K562 (cell line): ENCODE results near the gene EFCAB12. TPM values are rescaled to one million over a fixed set of nuclear protein-coding genes. Genes with fewer than 3 reads are reported as not detected.

ENCODE experiments used
- ATAC-seq: fragments of 200-7000 bp; cut with Tn5 transposase; 3 replicates; pipeline ENCODE4 v1.9.1; 2020; ENCODE audit warnings: moderate library complexity
- BruUV-seq: library from RNA; stranded (reverse); fragments of 400-500 nt; replicated peaks from 2 replicates; lab custom pipeline; 2021; lab: Mats Ljungman, UMichigan
- CTCF ChIA-PET: fragments of 300-600 bp; formaldehyde crosslinking; extraction: SDS; loops from one replicate; lab custom pipeline; 2021; ENCODE audit warnings: low intra/inter-chr PET ratio; lab: Yijun Ruan, JAX
- POLR2A ChIA-PET: fragments of 300-600, 350-650 bp; sonication (Branson Sonifier 250); formaldehyde crosslinking; extraction: SDS; loops from one replicate; lab custom pipeline; 2021; ENCODE audit warnings: antibody characterized with exemption, inconsistent platforms; lab: Yijun Ruan, JAX
- DNase-seq, 4 experiments: peaks; one replicate each; pipeline versions ENCODE4 v3.0.0 to v3.0.0-alpha.2; 2011 to 2018; ENCODE audit warnings: low spot score in 3 of 4, mixed read lengths in 3 of 4; ENCODE audit errors: extremely low read depth in 1 of 4
- FAIRE-seq: peaks from 2 replicates; lab custom pipeline; 2011; peaks lifted over from hg19 to GRCh38; lab: Jason Lieb, UNC
- H2AFZ ChIP-seq: 2 replicates; pipeline ENCODE4 v1.6.0; 2011; ENCODE audit warnings: low read depth, low read length, control low read depth, inconsistent platforms
- H3K27ac ChIP-seq: fragments of 200-600 bp; 3 replicates; pipeline ENCODE4 v1.8.0; 2011; ENCODE audit warnings: low read depth, mild to moderate bottlenecking, control low read depth, inconsistent platforms, low read length, moderate library complexity, mixed read lengths; ENCODE audit errors: extremely low read depth
- H3K27me3 ChIP-seq, 2 experiments: fragments of 300-600 bp in 1 of 2; 2 replicates in 1 of 2; 3 replicates in 1 of 2; pipeline versions ENCODE4 v1.6.0 to v1.8.0; 2011; ENCODE audit warnings: inconsistent platforms in 2 of 2, low read length in 2 of 2, mild to moderate bottlenecking in 1 of 2, mixed read lengths in 1 of 2, moderate library complexity in 1 of 2; ENCODE audit not compliant: control insufficient read depth in 2 of 2, insufficient read depth in 2 of 2
- H3K36me3 ChIP-seq: fragments of 300-600 bp; 3 replicates; pipeline ENCODE4 v1.8.0; 2011; ENCODE audit warnings: mild to moderate bottlenecking, low read length, inconsistent platforms; ENCODE audit not compliant: control insufficient read depth, insufficient read depth
- H3K4me1 ChIP-seq, 2 experiments: fragments of 200-600 bp in 1 of 2; replicated peaks in 1 of 2; 2 replicates in 1 of 2; 3 replicates in 1 of 2; pipeline versions ENCODE4 v1.5.1 to v1.8.0; 2011; ENCODE audit warnings: inconsistent platforms in 2 of 2, low read length in 2 of 2, mild to moderate bottlenecking in 1 of 2, mixed read lengths in 1 of 2, moderate library complexity in 1 of 2; ENCODE audit not compliant: control insufficient read depth in 2 of 2, insufficient read depth in 2 of 2
- H3K4me2 ChIP-seq: 2 replicates; pipeline ENCODE4 v1.6.1; 2011; ENCODE audit warnings: low read length, control low read depth, inconsistent platforms, mixed read lengths; ENCODE audit not compliant: insufficient read depth
- H3K4me3 ChIP-seq: fragments of 200-600 bp; sonication (generic), shearing (Covaris generic); 2 replicates; pipeline ENCODE4 v1.5.1; 2016; ENCODE audit warnings: control low read depth, inconsistent platforms
- H3K79me2 ChIP-seq: fragments of 200-600 bp; 3 replicates; pipeline ENCODE4 v1.8.0; 2011; ENCODE audit warnings: low read length, inconsistent platforms; ENCODE audit not compliant: control insufficient read depth, insufficient read depth
- H3K9ac ChIP-seq, 2 experiments: 2 replicates each; pipeline versions ENCODE4 v1.6.0 to v1.6.1; 2011; ENCODE audit warnings: low read depth in 2 of 2, low read length in 2 of 2, control low read depth in 1 of 2, inconsistent platforms in 1 of 2, mild to moderate bottlenecking in 1 of 2, mixed read lengths in 1 of 2; ENCODE audit not compliant: insufficient read depth in 1 of 2
- H3K9me1 ChIP-seq: one replicate; pipeline ENCODE4 v1.6.0; 2011; ENCODE audit warnings: inconsistent platforms, mild to moderate bottlenecking, low read length, moderate library complexity; ENCODE audit not compliant: control insufficient read depth, insufficient read depth
- H3K9me3 ChIP-seq: replicated peaks from 2 replicates; pipeline ENCODE4 v1.5.1; 2011; ENCODE audit warnings: low read depth, low read length, inconsistent platforms; ENCODE audit not compliant: control insufficient read depth, insufficient read depth
- H4K20me1 ChIP-seq: replicated peaks from 2 replicates; pipeline ENCODE4 v1.6.1; 2011; ENCODE audit warnings: low read length, inconsistent platforms, mixed read lengths; ENCODE audit not compliant: control insufficient read depth, insufficient read depth
- MBD1 ChIP-seq: fragments of 250-450 bp; sonication (Bioruptor Pico); IDR thresholded peaks from 2 replicates; pipeline ENCODE4 v1.8.0; 2022; ENCODE audit warnings: inconsistent platforms
- NELFE ChIP-seq: IDR thresholded peaks from 2 replicates; pipeline ENCODE4 v1.6.1; 2011; ENCODE audit warnings: mild to moderate bottlenecking; ENCODE audit not compliant: insufficient read depth, insufficient read length
- PCBP1 ChIP-seq: fragments of 200-400 bp; formaldehyde crosslinking; IDR thresholded peaks from 2 replicates; pipeline ENCODE4 v1.6.1; 2018; ENCODE audit warnings: mild to moderate bottlenecking, low read depth, low read length; ENCODE audit not compliant: poor library complexity, severe bottlenecking
- SPI1 ChIP-seq: IDR thresholded peaks from 2 replicates; pipeline ENCODE4 v1.6.1; 2011; ENCODE audit warnings: low read depth, low read length, control low read depth, borderline replicate concordance
- WGBS: fragments of 100-300 bp; shearing (Covaris generic); methylation state at CpG from one replicate; pipeline ENCODE4 v1.1.6; 2016; ENCODE audit warnings: low coverage, mixed read lengths; ENCODE audit not compliant: insufficient coverage; ENCODE audit errors: missing lambda C conversion rate; 5-methylcytosine and 5-hydroxymethylcytosine counted together
- in situ Hi-C: fragments of 300-500 bp; cut with MboI; formaldehyde crosslinking; loops from 4 replicates; pipeline ENCODE4 v1.15.0; 2018; ENCODE audit warnings: inconsistent platforms, mixed read lengths
- intact Hi-C: fragments of 100-400 bp; cut with micrococcal nuclease; formaldehyde crosslinking; loops from 2 replicates; pipeline ENCODE4 v1.14.2; 2022
- polyA plus RNA-seq, 8 experiments: library from polyadenylated mRNA; depleted of rRNA in 4 of 8; stranded (reverse) in 5 of 8; unstranded in 3 of 8; fragments of >200 nt; fragmentation: Nextera tagmentation in 2 of 8; fragmentation: Illumina TruSeq in 1 of 8; extraction: Ambion mirVana in 2 of 8; extraction: Trizol in 1 of 8; gene quantifications; 2 replicates each; pipeline versions ENCODE4 v1.2.1 to v1.2.3, GENCODE V29; 2011 to 2014; ENCODE audit warnings: inconsistent platforms in 1 of 8, missing spikeins in 1 of 8
- total RNA-seq, 7 experiments: library from RNA; depleted of rRNA in 6 of 7; stranded (reverse); fragments of >200 nt in 6 of 7; fragmentation: Illumina TruSeq in 2 of 7; extraction: Trizol in 2 of 7; gene quantifications; 2 replicates each; pipeline versions ENCODE4 v1.2.1 to v1.2.3, GENCODE V29; 2011 to 2021; ENCODE audit warnings: low replicate concordance in 1 of 7
- TF ChIP-seq, protein P1 (sequence below): fragments of 150-350 bp; IDR thresholded peaks from 2 replicates; pipeline ENCODE4 v1.6.1; 2014; ENCODE audit warnings: low read depth, mild to moderate bottlenecking, low read length, borderline replicate concordance
- TF ChIP-seq, protein P2 (sequence below): fragments of 250-450 bp; sonication (Bioruptor Pico); IDR thresholded peaks from 2 replicates; pipeline ENCODE4 v1.5.0; 2022; ENCODE audit warnings: mild to moderate bottlenecking

EFCAB12 gene
- total and polyA plus RNA-seq, 9 of the 15 experiments (the other 6 are each of a cell fraction or from before 2014, with no cell fraction given) = 0.08 to 0.95 (median 0.56) TPM; not detected in 1

DNA sequence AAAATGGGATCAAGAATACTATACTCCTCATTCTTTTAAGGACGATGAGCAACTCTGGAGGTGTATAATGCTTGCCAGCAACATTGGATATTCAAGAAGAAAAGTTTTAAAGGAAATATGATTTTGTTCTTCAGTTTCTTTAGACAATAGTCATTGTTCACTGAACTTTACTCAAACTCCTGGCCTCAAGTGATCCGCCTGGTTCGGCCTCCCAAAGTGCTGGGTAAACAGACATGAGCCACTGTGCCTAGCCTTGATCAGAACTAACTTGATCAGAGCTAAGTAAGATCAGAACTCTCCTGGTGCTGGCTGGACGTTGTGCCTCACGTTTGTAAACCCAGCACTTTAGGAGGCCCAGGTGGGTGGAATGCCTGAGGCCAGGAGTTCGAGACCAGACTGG lies 12.6 kb downstream of the EFCAB12 start (continued):
- TF ChIP-seq, protein P1, sequence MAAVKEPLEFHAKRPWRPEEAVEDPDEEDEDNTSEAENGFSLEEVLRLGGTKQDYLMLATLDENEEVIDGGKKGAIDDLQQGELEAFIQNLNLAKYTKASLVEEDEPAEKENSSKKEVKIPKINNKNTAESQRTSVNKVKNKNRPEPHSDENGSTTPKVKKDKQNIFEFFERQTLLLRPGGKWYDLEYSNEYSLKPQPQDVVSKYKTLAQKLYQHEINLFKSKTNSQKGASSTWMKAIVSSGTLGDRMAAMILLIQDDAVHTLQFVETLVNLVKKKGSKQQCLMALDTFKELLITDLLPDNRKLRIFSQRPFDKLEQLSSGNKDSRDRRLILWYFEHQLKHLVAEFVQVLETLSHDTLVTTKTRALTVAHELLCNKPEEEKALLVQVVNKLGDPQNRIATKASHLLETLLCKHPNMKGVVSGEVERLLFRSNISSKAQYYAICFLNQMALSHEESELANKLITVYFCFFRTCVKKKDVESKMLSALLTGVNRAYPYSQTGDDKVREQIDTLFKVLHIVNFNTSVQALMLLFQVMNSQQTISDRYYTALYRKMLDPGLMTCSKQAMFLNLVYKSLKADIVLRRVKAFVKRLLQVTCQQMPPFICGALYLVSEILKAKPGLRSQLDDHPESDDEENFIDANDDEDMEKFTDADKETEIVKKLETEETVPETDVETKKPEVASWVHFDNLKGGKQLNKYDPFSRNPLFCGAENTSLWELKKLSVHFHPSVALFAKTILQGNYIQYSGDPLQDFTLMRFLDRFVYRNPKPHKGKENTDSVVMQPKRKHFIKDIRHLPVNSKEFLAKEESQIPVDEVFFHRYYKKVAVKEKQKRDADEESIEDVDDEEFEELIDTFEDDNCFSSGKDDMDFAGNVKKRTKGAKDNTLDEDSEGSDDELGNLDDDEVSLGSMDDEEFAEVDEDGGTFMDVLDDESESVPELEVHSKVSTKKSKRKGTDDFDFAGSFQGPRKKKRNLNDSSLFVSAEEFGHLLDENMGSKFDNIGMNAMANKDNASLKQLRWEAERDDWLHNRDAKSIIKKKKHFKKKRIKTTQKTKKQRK = no peak
- no peak for TF ChIP-seq PCBP1
- TF ChIP-seq, protein P2, sequence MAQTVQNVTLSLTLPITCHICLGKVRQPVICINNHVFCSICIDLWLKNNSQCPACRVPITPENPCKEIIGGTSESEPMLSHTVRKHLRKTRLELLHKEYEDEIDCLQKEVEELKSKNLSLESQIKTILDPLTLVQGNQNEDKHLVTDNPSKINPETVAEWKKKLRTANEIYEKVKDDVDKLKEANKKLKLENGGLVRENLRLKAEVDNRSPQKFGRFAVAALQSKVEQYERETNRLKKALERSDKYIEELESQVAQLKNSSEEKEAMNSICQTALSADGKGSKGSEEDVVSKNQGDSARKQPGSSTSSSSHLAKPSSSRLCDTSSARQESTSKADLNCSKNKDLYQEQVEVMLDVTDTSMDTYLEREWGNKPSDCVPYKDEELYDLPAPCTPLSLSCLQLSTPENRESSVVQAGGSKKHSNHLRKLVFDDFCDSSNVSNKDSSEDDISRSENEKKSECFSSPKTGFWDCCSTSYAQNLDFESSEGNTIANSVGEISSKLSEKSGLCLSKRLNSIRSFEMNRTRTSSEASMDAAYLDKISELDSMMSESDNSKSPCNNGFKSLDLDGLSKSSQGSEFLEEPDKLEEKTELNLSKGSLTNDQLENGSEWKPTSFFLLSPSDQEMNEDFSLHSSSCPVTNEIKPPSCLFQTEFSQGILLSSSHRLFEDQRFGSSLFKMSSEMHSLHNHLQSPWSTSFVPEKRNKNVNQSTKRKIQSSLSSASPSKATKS (CRISPR knock-in tag) = no peak

- CTCF ChIA-PET = no interaction called here
Observed at GRCh38 chr3:129415378-129415777, 13.1 kb downstream of the EFCAB12 start.

More at GRCh38 chr3:129415378-129415777, 13.1 kb downstream of the EFCAB12 start:
- intact Hi-C loops = loop anchor here (10.0 kb wide), 1 partner anchor 91 kb away; no protein-coding TSS in a partner anchor
- no peak for DNase-seq
- POLR2A ChIA-PET = interaction anchor here (2.8 kb wide), 1 partner anchor 15 kb away, joined by 21 read pairs; no protein-coding TSS in a partner anchor
- H3K79me2 ChIP-seq = no peaks in the 10 kb centered on the region
- H2AFZ ChIP-seq = no peak overlapping the region
- no peaks in the 10 kb centered on the region for H4K20me1 ChIP-seq
- no TSS peak for BruUV-seq
- H3K9ac ChIP-seq = 0 out of 4 replicates have a peak overlapping the region, but pooled peaks of 1 of the 2 experiments have one; percentile 24
- WGBS = 81% methylated on average over 2 of the region's 3 CpGs
- no peak for TF ChIP-seq NELFE
- TF ChIP-seq SPI1 = peak; percentile 7; the same call in 1 of the 2 replicates
- no peak for TF ChIP-seq MBD1 (CRISPR knock-in tag)
- TF ChIP-seq, all 486 proteins: peak for 1
- Histone ChIP-seq H3K36me3 (no peaks in the 10 kb centered on the region), H3K4me1 (peaks cover 27 to 43% of the 10 kb centered on the region in 2 experiments), H3K9me3 (no peaks in the 10 kb centered on the region), H3K4me2 (no peak overlapping the region), H3K4me3 (no peak overlapping the region), H3K9me1 (no peaks in the 10 kb centered on the region), H3K27ac (no peak overlapping the region; the same call in 2 of the 3 replicates), H3K27me3 (no peaks in the 10 kb centered on the region)
- in situ Hi-C loops = no loop called here
- ATAC-seq (no peak), FAIRE-seq (no peak)
